Measurements from ENCODE around the gene LNX2.

LNX2 gene

DNA sequence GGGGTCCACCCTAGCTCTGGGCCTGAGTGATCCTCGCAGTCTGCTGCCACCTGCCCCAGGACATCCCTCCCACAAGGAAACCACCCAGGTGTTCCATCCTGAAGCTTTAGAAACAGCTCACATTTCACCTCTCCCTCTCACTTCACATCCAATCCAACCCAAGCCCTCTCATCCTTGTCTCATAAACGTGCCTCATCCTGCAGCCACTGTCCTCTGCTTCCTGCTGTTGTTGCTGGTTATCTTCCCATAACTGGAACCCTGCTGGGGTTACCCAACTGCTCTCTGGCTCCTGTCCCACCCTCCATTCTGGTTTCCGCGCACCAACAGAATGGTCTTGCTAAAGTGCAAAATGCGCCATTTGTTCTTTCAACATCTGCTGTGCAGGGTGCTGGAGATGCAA, 110.2 kb downstream of the LNX2 start:
- no peak for DNase-seq

GRCh38 chr13:27508802-27509201, 111.5 kb downstream of the LNX2 start:
- no peak for DNase-seq

- DNase-seq: no peak
Measured at GRCh38 chr13:27505792-27506191, 114.5 kb downstream of the LNX2 start.

GRCh38 chr13:27504868-27505194, 115.5 kb downstream of the LNX2 start:
- no peak for DNase-seq

DNA sequence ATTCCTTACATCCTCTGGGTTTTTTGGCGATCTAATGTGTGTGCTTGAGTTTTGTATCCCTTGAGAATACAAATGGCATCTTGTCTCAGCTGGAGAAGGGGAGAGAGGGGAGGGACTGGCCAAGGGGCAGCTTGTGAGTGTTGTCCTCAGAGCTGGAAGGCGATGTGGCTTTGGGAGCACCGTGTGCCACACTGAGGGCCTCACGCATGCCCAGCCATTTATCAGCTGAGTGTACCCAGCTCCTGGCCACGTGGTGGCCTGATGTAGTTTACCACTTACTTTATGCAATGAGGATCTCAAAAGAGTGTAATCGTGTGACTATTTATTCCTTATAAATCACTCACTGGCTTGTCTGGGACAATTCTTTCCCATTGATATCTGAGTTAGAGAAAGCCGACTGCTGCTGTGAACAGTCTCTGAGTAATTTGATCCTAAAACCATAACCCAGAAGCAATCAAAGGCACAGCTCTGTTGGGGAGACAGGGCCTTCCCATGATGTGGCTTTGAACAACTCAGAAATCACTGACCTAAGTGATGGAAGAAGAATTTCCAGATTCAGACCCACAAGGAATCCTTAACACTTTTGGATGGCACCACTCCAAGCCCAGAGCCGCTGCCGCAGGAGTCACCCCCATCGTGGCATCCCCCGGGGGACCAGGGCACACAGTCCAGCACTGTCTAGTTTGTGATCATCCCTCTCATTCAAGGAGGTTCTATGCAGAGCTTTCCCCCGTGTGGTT, 116.0 kb downstream of the LNX2 start:
- DNase-seq: no peak

DNA sequence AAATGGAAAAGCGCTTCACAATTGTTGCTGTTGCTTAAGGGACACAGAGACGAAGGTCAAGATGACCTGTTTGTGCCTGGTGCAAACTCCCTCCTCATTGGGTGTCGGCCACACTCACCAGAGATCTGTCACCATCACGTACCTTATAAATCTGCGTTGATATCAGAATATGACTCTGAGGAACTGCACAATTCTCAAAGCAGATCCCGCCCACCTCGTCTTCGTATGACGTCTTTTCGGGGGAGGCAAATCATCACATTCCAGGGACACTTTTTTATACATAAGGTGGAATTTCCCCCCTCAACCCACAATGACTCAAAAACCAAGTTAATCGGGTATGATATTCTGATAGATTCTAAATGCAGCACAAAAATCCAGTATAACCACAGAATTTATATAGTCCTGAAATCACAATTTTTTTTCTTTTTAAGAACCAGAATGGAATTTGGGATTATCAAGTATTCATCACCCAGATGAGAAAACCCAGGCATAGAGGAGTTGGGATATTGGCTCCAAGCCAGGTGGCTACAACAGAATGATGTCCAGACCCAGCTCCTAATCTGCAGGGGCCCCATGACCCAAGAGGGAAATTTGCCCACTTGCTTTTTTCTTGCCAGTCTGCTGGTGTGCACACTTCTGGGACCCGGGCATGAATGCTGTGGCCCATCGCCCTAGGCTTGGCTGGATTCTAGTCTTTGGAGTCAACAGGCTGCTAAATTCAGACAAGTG, 119.4 kb downstream of the LNX2 start:
- peak in 22 of 56 donors; percentile 2 to 63 (median 18) for DNase-seq

DNA sequence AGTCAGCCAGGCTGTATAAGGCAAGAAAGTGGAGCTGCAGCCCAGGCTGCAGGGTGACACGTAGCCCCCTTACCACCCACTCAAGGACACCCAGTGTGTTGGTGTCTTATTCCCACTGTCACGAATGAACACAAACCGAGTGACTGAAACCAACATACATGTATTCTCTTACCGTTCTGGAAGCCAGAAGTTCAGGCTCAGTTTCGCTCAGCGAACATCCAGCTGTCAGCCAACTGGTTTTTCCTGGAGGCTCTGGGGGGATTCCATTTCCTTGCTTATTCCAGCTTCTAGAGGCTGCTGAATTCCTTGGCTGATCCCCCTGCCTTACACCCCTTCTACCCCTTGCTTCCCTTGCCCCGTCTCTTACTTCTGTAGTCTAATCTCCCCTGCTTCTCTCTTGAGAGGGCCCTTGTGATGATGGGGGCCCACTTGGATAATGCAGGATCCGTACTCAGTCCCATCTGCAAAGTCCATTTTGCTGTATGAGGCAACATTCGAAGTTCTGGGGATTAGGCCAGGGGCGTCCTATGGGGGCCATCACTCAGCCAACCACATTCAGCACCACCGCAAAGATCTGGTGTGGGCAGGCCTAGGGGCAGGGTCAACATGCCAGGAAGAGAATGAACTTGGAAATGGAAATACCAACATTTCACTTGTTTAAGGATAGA, 122.6 kb downstream of the LNX2 start:
- no peak for DNase-seq

DNA sequence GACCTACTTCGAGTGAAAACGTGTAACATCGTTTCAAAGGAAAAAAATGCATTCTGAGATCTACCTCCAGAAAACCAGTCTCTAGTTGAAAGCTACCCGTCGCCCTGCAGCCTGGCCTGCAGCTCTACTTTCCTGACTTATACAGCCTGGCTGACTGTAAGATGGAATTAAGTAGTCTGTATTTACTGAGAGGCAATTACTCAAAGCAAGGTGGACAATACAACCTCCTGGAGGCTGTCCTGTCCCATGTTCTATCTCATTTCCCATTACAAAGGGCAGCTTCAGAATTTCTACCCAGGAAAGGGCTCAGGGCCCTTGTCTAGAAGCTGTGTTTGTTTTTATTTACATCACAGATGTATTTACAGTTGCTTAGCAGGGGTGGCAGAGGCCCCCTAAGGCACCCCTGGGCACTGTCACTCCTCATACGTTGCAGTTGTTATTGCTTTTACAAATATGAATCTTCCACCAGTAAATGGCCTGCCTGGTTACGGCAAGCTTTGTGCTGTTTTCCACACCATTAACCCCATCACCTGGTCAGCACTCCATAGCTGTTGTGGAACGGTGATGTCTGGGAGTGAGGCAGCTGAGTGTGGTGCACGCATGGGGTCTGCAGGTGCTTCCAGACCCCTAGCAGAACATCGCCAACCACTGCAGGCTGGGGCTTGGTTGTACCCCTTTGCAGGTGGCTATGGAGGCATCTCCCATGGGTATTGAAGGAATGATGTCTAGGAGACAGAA, 123.6 kb downstream of the LNX2 start:
- no peak for DNase-seq

GRCh38 chr13:27496006-27496405, 124.3 kb downstream of the LNX2 start:
- DNase-seq: peak in 2 of 56 donors; percentile 7

All from nucleus accumbens (tissue), 56 donors.